ENCODE data around the gene GTF2A2. TPM values are rescaled to one million over a fixed set of nuclear protein-coding genes. Genes with fewer than 3 reads are reported as not detected.
"Not testable (repeated sequence)": the region's sequence is repeated elsewhere in the genome, so short reads cannot be mapped to it uniquely, and the experiment has no call there.

The GTF2A2 gene
- total RNA-seq, 1 experiment from 2014 or later: 129 TPM

GRCh38 chr15:59646277-59646676, 11.0 kb downstream of the GTF2A2 start:
- H3K4me1 Mint-ChIP-seq: no peaks in the 10 kb centered on the region
- no peak overlapping the region for H3K4me3 Mint-ChIP-seq
- H3K9me3 Mint-ChIP-seq: no peaks in the 10 kb centered on the region
- H3K27ac Mint-ChIP-seq: no peak overlapping the region
- CTCF ChIA-PET: interaction anchor here (2.2 kb wide), 1 partner anchor 14 kb away, joined by 6 read pairs; no protein-coding TSS in a partner anchor
- TF ChIP-seq ETV6 (CRISPR knock-in tag; IDR thresholded peaks at IDR 0.05) (no peak), MXD4 (CRISPR knock-in tag; IDR thresholded peaks at IDR 0.05; ENCODE audit: borderline replicate concordance) (no peak), RORB (CRISPR knock-in tag; IDR thresholded peaks at IDR 0.05) (no peak), GABPB1 (CRISPR knock-in tag; IDR thresholded peaks at IDR 0.05) (no peak), TEAD1 (CRISPR knock-in tag; IDR thresholded peaks at IDR 0.05) (no peak), AR (CRISPR knock-in tag; IDR thresholded peaks at IDR 0.05) (no peak)
- DNase-seq (ENCODE audit: low spot score) (no peak), ATAC-seq (no peak)
- H3K27me3 Mint-ChIP-seq (ENCODE audit: low read depth): no peaks in the 10 kb centered on the region
- H3K36me3 Mint-ChIP-seq: peaks cover 30% of the 10 kb centered on the region
- POLR2A ChIA-PET: no interaction called here

- H3K4me3 Mint-ChIP-seq; H3K27ac Mint-ChIP-seq; H3K9me3 Mint-ChIP-seq; H3K27me3 Mint-ChIP-seq (ENCODE audit: low read depth); DNase-seq (ENCODE audit: low spot score); ATAC-seq; POLR2A ChIA-PET; H3K4me1 Mint-ChIP-seq: not testable (repeated sequence)
- peaks cover 29% of the 10 kb centered on the region for H3K36me3 Mint-ChIP-seq
- CTCF ChIA-PET: interaction anchor here (2.2 kb wide), 1 partner anchor 13 kb away, joined by 6 read pairs; no protein-coding TSS in a partner anchor
Measured at GRCh38 chr15:59645812-59646211, 11.5 kb downstream of the GTF2A2 start.

GRCh38 chr15:59644756-59645155, 12.6 kb downstream of the GTF2A2 start:
- no peak for ATAC-seq
- DNase-seq (ENCODE audit: low spot score): no peak
- POLR2A ChIA-PET: no interaction called here
- H3K27me3 Mint-ChIP-seq (ENCODE audit: low read depth): no peaks in the 10 kb centered on the region
- no peaks in the 10 kb centered on the region for H3K9me3 Mint-ChIP-seq
- H3K4me3 Mint-ChIP-seq: no peak overlapping the region
- peaks cover 23% of the 10 kb centered on the region for H3K36me3 Mint-ChIP-seq
- H3K27ac Mint-ChIP-seq: no peak overlapping the region; the same call in 1 of the 2 replicates
- TF ChIP-seq ZNF532 (CRISPR knock-in tag; IDR thresholded peaks at IDR 0.05; ENCODE audit: borderline replicate concordance) (no peak), E2F4 (CRISPR knock-in tag; IDR thresholded peaks at IDR 0.05; ENCODE audit: borderline replicate concordance, low read depth) (no peak)
- H3K4me1 Mint-ChIP-seq: no peaks in the 10 kb centered on the region
- CTCF ChIA-PET: no interaction called here

- DNase-seq (ENCODE audit: low spot score): no peak
- peaks cover 32% of the 10 kb centered on the region for H3K36me3 Mint-ChIP-seq
- H3K27me3 Mint-ChIP-seq (ENCODE audit: low read depth): no peaks in the 10 kb centered on the region
- no peaks in the 10 kb centered on the region for H3K4me1 Mint-ChIP-seq
- ATAC-seq: no peak
- H3K4me3 Mint-ChIP-seq: no peak overlapping the region
- no peak overlapping the region for H3K27ac Mint-ChIP-seq
- ChIA-PET POLR2A (no interaction called here), CTCF (interaction anchor here (0.9 to 1.2 kb wide), 3 partner anchors 9 to 110 kb away, joined by 3 to 4 read pairs (median 4); no protein-coding TSS in a partner anchor)
- TF ChIP-seq ETV6 (CRISPR knock-in tag; IDR thresholded peaks at IDR 0.05) (no peak), ZNF423 (CRISPR knock-in tag; IDR thresholded peaks at IDR 0.05) (no peak), ZNF396 (CRISPR knock-in tag; IDR thresholded peaks at IDR 0.05; ENCODE audit: borderline replicate concordance) (no peak)
- no peaks in the 10 kb centered on the region for H3K9me3 Mint-ChIP-seq
Measured at GRCh38 chr15:59642351-59642750, 15.0 kb downstream of the GTF2A2 start.

- peaks cover 21% of the 10 kb centered on the region for H3K36me3 Mint-ChIP-seq
- H3K4me1 Mint-ChIP-seq; H3K27ac Mint-ChIP-seq; H3K27me3 Mint-ChIP-seq (ENCODE audit: low read depth); H3K4me3 Mint-ChIP-seq; POLR2A ChIA-PET; ATAC-seq; DNase-seq (ENCODE audit: low spot score); H3K9me3 Mint-ChIP-seq: not testable (repeated sequence)
- CTCF ChIA-PET: interaction anchor here (0.5 to 7.7 kb wide), 3 partner anchors 102 to 774 kb away, joined by 3 to 169 read pairs (median 3); no protein-coding TSS in a partner anchor
Measured at GRCh38 chr15:59637507-59637906, 19.8 kb downstream of the GTF2A2 start.

Measured in WTC11 (cell line).